Chondrocyte (in vitro differentiated cells): Measurements from ENCODE around the gene KANTR. TPM values are rescaled to one million over a fixed set of nuclear protein-coding genes. Genes with fewer than 3 reads are reported as not detected.
A peak's percentile ranks its signal among the peaks of the same experiment; 100 is the strongest.

Experiments used
- DNase-seq: peaks from one replicate; pipeline ENCODE4 v3.0.0; 2021; ENCODE audit warnings: mixed read lengths, low spot score
- H3K27ac Mint-ChIP-seq: one replicate; pipeline ENCODE4 v1.8.0; 2021; ENCODE audit warnings: mild to moderate bottlenecking, moderate library complexity, mixed read lengths; ENCODE audit not compliant: unreplicated experiment
- H3K27me3 Mint-ChIP-seq: 2 replicates; pipeline ENCODE4 v1.8.0; 2021; ENCODE audit warnings: low read depth, mixed read lengths
- H3K36me3 Mint-ChIP-seq: 2 replicates; pipeline ENCODE4 v1.8.0; 2021; ENCODE audit warnings: low read depth, mixed read lengths
- H3K4me1 Mint-ChIP-seq: 2 replicates; pipeline ENCODE4 v1.8.0; 2021; ENCODE audit warnings: low read depth, mild to moderate bottlenecking, mixed read lengths
- H3K4me3 Mint-ChIP-seq: one replicate; pipeline ENCODE4 v1.8.0; 2021; ENCODE audit warnings: mild to moderate bottlenecking, moderate library complexity, mixed read lengths; ENCODE audit not compliant: unreplicated experiment
- H3K9me3 Mint-ChIP-seq: 2 replicates; pipeline ENCODE4 v1.8.0; 2021; ENCODE audit warnings: low read depth, mixed read lengths
- CTCF ChIP-seq: fragments of 200-600 bp; sonication (generic); IDR thresholded peaks from 2 replicates; pipeline ENCODE4 v1.5.0; 2021; ENCODE audit warnings: antibody characterized with exemption, mild to moderate bottlenecking, moderate library complexity
- total RNA-seq: library from RNA; stranded (reverse); gene quantifications from 3 replicates; pipeline ENCODE4 v1.2.1, GENCODE V29; 2021

Gene KANTR
- total RNA-seq, 1 donor from 2014 or later: 6.6 TPM

- no peak for DNase-seq
- no peaks in the 10 kb centered on the region for H3K27me3 Mint-ChIP-seq
- no peak overlapping the region for H3K27ac Mint-ChIP-seq
These were observed 16.4 kb upstream of the KANTR start for GRCh38 chrX:53077207-53078197.

GRCh38 chrX:53078943-53079342 is 15.0 kb upstream of the KANTR start:
- Mint-ChIP-seq H3K4me1 (peaks cover 16% of the 10 kb centered on the region), H3K27ac (peak overlapping the region; percentile 54), H3K27me3 (no peaks in the 10 kb centered on the region), H3K36me3 (peaks cover 3% of the 10 kb centered on the region), H3K9me3 (no peaks in the 10 kb centered on the region), H3K4me3 (no peak overlapping the region)
- DNase-seq: no peak
- TF ChIP-seq CTCF: no peak

More at GRCh38 chrX:53077207-53078197, 16.4 kb upstream of the KANTR start:
- H3K36me3 Mint-ChIP-seq: peaks cover 3% of the 10 kb centered on the region
- peaks cover 6% of the 10 kb centered on the region for H3K4me1 Mint-ChIP-seq
- no peaks in the 10 kb centered on the region for H3K9me3 Mint-ChIP-seq
- TF ChIP-seq CTCF: no peak
- H3K4me3 Mint-ChIP-seq: no peak overlapping the region

- no peak for DNase-seq
- H3K27me3 Mint-ChIP-seq: no peaks in the 10 kb centered on the region
- peak overlapping the region; percentile 61 for H3K4me3 Mint-ChIP-seq
- peaks cover 30% of the 10 kb centered on the region for H3K4me1 Mint-ChIP-seq
- H3K9me3 Mint-ChIP-seq: peaks cover 7% of the 10 kb centered on the region
- H3K36me3 Mint-ChIP-seq: peaks cover 11% of the 10 kb centered on the region
- TF ChIP-seq CTCF: no peak
- peak overlapping the region; percentile 94 for H3K27ac Mint-ChIP-seq
These were observed 13.0 kb upstream of the KANTR start for GRCh38 chrX:53080628-53081580.

- Mint-ChIP-seq H3K4me1 (peaks cover 39% of the 10 kb centered on the region), H3K27ac (peak within 1 kb of the TSS; percentile 91), H3K36me3 (peaks cover 11% of the 10 kb centered on the region), H3K4me3 (peak within 1 kb of the TSS; percentile 83), H3K9me3 (peaks cover 7% of the 10 kb centered on the region), H3K27me3 (no peaks in the 10 kb centered on the region)
- DNase-seq: peak; percentile 97
- TF ChIP-seq CTCF: no peak
These were observed 11.8 kb upstream of the KANTR start, which contains the start of gene TSPYL2 for GRCh38 chrX:53081925-53082772. Gene TSPYL2 (plus strand): TSS chrX:53082367. CDS start chrX:53082499, 132 bp downstream.
